BJ (cell line): Measurements from ENCODE around the gene RSPRY1. TPM values are rescaled to one million over a fixed set of nuclear protein-coding genes. Genes with fewer than 3 reads are reported as not detected.
A peak's percentile ranks its signal among the peaks of the same experiment; 100 is the strongest.

Experiments
- CTCF ChIA-PET: fragments of 350-600 bp; formaldehyde crosslinking; extraction: SDS; loops from one replicate; lab custom pipeline; 2021; ENCODE audit warnings: antibody characterized with exemption, inconsistent platforms; lab: Yijun Ruan, JAX
- POLR2A ChIA-PET: fragments of 300-600 bp; sonication (Branson Sonifier 250); formaldehyde crosslinking; extraction: SDS; loops from one replicate; lab custom pipeline; 2021; ENCODE audit warnings: antibody characterized with exemption; lab: Charles Lee
- DNase-seq: peaks from one replicate; pipeline ENCODE4 v3.0.0-alpha.2; 2011; ENCODE audit warnings: low read depth
- H3K27me3 ChIP-seq: 2 replicates; pipeline ENCODE4 v1.6.0; 2011; ENCODE audit warnings: low read length; ENCODE audit not compliant: control insufficient read depth, insufficient read depth
- H3K36me3 ChIP-seq: 2 replicates; pipeline ENCODE4 v1.5.1; 2011; ENCODE audit warnings: low read length; ENCODE audit not compliant: control insufficient read depth, insufficient read depth
- H3K4me3 ChIP-seq: 2 replicates; pipeline ENCODE4 v1.5.1; 2011; ENCODE audit warnings: low read depth, mild to moderate bottlenecking, control low read depth, low read length
- CTCF ChIP-seq: IDR thresholded peaks from 2 replicates; pipeline ENCODE4 v1.5.1; 2011; ENCODE audit warnings: low read depth, mild to moderate bottlenecking, control low read depth, inconsistent platforms, low read length, moderate library complexity; ENCODE audit not compliant: insufficient read depth
- polyA plus RNA-seq: library from polyadenylated mRNA; depleted of rRNA; stranded (reverse); fragments of >200 nt; gene quantifications from 2 replicates; pipeline ENCODE4 v1.2.3, GENCODE V29; 2011

RSPRY1 gene
- polyA plus RNA-seq, 1 experiment: 29.7 TPM

- ChIA-PET CTCF (interaction anchor here (0.7 kb wide), 1 partner anchor 800 kb away, joined by 3 read pairs; no protein-coding TSS in a partner anchor), POLR2A (no interaction called here)
- Histone ChIP-seq H3K36me3 (peaks cover 7% of the 10 kb centered on the region), H3K27me3 (no peaks in the 10 kb centered on the region), H3K4me3 (no peak overlapping the region)
- DNase-seq: no peak
- no peak for TF ChIP-seq CTCF
Observed at GRCh38 chr16:57238682-57239081, 52.6 kb downstream of the RSPRY1 start.

- no peak for DNase-seq
- Histone ChIP-seq H3K36me3 (peaks cover 3% of the 10 kb centered on the region), H3K4me3 (no peak overlapping the region), H3K27me3 (no peaks in the 10 kb centered on the region)
- CTCF ChIA-PET: interaction anchor here (0.7 kb wide), 1 partner anchor 800 kb away, joined by 3 read pairs; no protein-coding TSS in a partner anchor
- no peak for TF ChIP-seq CTCF
- POLR2A ChIA-PET: no interaction called here
Observed at GRCh38 chr16:57239107-57239506, 53.0 kb downstream of the RSPRY1 start.

GRCh38 chr16:57240851-57241250 lies 54.7 kb downstream of the RSPRY1 start:
- H3K36me3 ChIP-seq: peaks cover 1% of the 10 kb centered on the region; the same call in 1 of the 2 replicates
- no peaks in the 10 kb centered on the region for H3K27me3 ChIP-seq
- no peak for TF ChIP-seq CTCF
- CTCF ChIA-PET: interaction anchor here (0.6 to 1.7 kb wide), 3 partner anchors 9 to 279 kb away, joined by 3 read pairs; no protein-coding TSS in a partner anchor
- H3K4me3 ChIP-seq: no peak overlapping the region
- no peak for DNase-seq
- POLR2A ChIA-PET: no interaction called here

- CTCF ChIA-PET: no interaction called here
- Histone ChIP-seq H3K27me3 (no peaks in the 10 kb centered on the region), H3K36me3 (no peaks in the 10 kb centered on the region), H3K4me3 (no peak overlapping the region)
- POLR2A ChIA-PET: no interaction called here
- no peak for TF ChIP-seq CTCF
- no peak for DNase-seq
Observed at GRCh38 chr16:57242650-57243049, 56.5 kb downstream of the RSPRY1 start.

GRCh38 chr16:57244463-57244766 lies 58.3 kb downstream of the RSPRY1 start:
- POLR2A ChIA-PET: interaction anchor here (1.0 kb wide), 2 partner anchors 9 to 203 kb away, joined by 3 read pairs; partner anchors contain the start of genes CIAPIN1 and COQ9

More at GRCh38 chr16:57244463-57244766, 58.3 kb downstream of the RSPRY1 start:
- H3K36me3 ChIP-seq: peaks cover 4% of the 10 kb centered on the region
- TF ChIP-seq CTCF: no peak
- peak overlapping the region; percentile 46 for H3K4me3 ChIP-seq
- CTCF ChIA-PET: interaction anchor here (1.6 kb wide), 2 partner anchors 152 to 173 kb away, joined by 5 to 7 read pairs; partner anchors contain the start of gene CPNE2
- no peak for DNase-seq
- no peaks in the 10 kb centered on the region for H3K27me3 ChIP-seq
